ENCODE measurements around the gene WFDC1.

GRCh38 chr16:84334482-84334881 lies 39.8 kb downstream of the WFDC1 start:
- TF ChIP-seq, protein P1, sequence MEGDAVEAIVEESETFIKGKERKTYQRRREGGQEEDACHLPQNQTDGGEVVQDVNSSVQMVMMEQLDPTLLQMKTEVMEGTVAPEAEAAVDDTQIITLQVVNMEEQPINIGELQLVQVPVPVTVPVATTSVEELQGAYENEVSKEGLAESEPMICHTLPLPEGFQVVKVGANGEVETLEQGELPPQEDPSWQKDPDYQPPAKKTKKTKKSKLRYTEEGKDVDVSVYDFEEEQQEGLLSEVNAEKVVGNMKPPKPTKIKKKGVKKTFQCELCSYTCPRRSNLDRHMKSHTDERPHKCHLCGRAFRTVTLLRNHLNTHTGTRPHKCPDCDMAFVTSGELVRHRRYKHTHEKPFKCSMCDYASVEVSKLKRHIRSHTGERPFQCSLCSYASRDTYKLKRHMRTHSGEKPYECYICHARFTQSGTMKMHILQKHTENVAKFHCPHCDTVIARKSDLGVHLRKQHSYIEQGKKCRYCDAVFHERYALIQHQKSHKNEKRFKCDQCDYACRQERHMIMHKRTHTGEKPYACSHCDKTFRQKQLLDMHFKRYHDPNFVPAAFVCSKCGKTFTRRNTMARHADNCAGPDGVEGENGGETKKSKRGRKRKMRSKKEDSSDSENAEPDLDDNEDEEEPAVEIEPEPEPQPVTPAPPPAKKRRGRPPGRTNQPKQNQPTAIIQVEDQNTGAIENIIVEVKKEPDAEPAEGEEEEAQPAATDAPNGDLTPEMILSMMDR (IDR thresholded peaks at IDR 0.05; ENCODE audit: insufficient read depth, low read length) = no peak
- TF ChIP-seq POLR2AphosphoS5 (IDR thresholded peaks at IDR 0.05; ENCODE audit: low read depth) = no peak
- no peak for TF ChIP-seq GABPA (IDR thresholded peaks at IDR 0.05; ENCODE audit: low read depth)
- no peak for TF ChIP-seq REST (IDR thresholded peaks at IDR 0.05; ENCODE audit: insufficient replicate concordance, low read depth)
- TF ChIP-seq SPI1 (IDR thresholded peaks at IDR 0.05; ENCODE audit: borderline replicate concordance, low read depth) = no peak

Measured in HL-60 (cell line).